Esophagus muscularis mucosa (tissue), 4 donors: ENCODE results near the gene LRPPRC.

ENCODE experiments used
- EP300 ChIP-seq: sonication (generic); formaldehyde crosslinking; IDR thresholded peaks from one replicate; pipeline ENCODE4 v1.6.1; 2017; ENCODE audit warnings: antibody characterized with exemption
- POLR2A ChIP-seq: fragments of 450-650 bp; IDR thresholded peaks from one replicate; pipeline ENCODE4 v1.6.1; 2017; ENCODE audit warnings: antibody characterized with exemption, moderate library complexity, mild to moderate bottlenecking, low read depth
- POLR2AphosphoS5 ChIP-seq, 2 donors: sonication (generic); formaldehyde crosslinking; IDR thresholded peaks; one replicate each; pipeline ENCODE4 v1.6.1; 2017; ENCODE audit warnings: antibody characterized with exemption in 2 of 2
- TF ChIP-seq, protein P1 (sequence below), 3 experiments: fragments of 200-600 bp in 2 of 3; fragments of 450-650 bp in 1 of 3; sonication (generic) in 2 of 3; IDR thresholded peaks; one replicate each; pipeline ENCODE4 v1.5.1; 2017 to 2019; ENCODE audit warnings: antibody characterized with exemption in 3 of 3, mild to moderate bottlenecking in 2 of 3, moderate library complexity in 1 of 3

DNA sequence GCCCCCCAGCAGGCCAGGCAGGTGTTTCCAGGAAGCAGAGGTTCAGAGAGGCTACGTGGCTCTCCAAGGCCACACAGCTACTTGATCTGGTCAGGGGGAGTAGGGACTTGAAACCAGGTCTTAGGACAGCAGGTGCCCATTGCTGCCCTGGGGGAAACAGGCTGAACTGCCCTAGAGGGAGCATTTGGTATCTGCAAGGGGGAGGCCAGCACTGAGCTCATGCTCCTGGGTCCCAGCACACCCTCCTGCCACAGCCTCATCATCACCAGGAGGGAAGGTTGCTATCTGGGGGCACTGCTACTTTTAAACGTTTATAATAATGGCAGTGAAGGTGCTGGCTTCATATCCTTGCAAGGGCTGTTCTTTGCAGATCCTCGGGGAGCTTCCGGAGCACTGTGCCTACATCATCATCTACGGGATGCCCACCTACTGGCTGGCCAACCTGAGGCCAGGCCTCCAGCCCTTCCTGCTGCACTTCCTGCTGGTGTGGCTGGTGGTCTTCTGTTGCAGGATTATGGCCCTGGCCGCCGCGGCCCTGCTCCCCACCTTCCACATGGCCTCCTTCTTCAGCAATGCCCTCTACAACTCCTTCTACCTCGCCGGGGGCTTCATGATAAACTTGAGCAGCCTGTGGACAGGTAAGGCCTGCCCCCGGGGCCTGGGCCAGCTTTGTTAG, 120.9 kb downstream of the LRPPRC start:
- TF ChIP-seq POLR2AphosphoS5 (IDR thresholded peaks at IDR 0.05) (no peak), POLR2A (no peak), EP300 (no peak)
- TF ChIP-seq, protein P1, sequence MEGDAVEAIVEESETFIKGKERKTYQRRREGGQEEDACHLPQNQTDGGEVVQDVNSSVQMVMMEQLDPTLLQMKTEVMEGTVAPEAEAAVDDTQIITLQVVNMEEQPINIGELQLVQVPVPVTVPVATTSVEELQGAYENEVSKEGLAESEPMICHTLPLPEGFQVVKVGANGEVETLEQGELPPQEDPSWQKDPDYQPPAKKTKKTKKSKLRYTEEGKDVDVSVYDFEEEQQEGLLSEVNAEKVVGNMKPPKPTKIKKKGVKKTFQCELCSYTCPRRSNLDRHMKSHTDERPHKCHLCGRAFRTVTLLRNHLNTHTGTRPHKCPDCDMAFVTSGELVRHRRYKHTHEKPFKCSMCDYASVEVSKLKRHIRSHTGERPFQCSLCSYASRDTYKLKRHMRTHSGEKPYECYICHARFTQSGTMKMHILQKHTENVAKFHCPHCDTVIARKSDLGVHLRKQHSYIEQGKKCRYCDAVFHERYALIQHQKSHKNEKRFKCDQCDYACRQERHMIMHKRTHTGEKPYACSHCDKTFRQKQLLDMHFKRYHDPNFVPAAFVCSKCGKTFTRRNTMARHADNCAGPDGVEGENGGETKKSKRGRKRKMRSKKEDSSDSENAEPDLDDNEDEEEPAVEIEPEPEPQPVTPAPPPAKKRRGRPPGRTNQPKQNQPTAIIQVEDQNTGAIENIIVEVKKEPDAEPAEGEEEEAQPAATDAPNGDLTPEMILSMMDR (IDR thresholded peaks at IDR 0.05): no peak
